A549 (cell line): ENCODE data around the gene GRIP2. TPM values are rescaled to one million over a fixed set of nuclear protein-coding genes. Genes with fewer than 3 reads are reported as not detected.

Source experiments
- ATAC-seq, 2 experiments: fragments of 200-7000 bp in 1 of 2; fragments of >200 bp in 1 of 2; cut with Nextera tagmentation in 1 of 2; cut with Tn5 transposase in 1 of 2; 3 replicates each; pipeline versions ENCODE4 v1.8.0 to v1.9.1; 2018 to 2020; ENCODE audit warnings: mild to moderate bottlenecking in 1 of 2, moderate library complexity in 1 of 2
- CTCF ChIA-PET: fragments of 300-600 bp; sonication (Branson Sonifier 250); formaldehyde crosslinking; extraction: SDS; loops from one replicate; lab custom pipeline; 2021; ENCODE audit warnings: antibody characterized with exemption, inconsistent platforms; lab: Yijun Ruan, JAX
- POLR2A ChIA-PET: fragments of 350-600 bp; formaldehyde crosslinking; extraction: SDS; loops from one replicate; lab custom pipeline; 2021; ENCODE audit warnings: antibody characterized with exemption, inconsistent platforms; lab: Yijun Ruan, JAX
- DNase-seq, 2 experiments: peaks; one replicate each; pipeline versions ENCODE4 v3.0.0 to v3.0.0-alpha.2; 2011 to 2016; ENCODE audit warnings: low read depth in 1 of 2, low spot score in 1 of 2
- FAIRE-seq: peaks from 2 replicates; lab custom pipeline; 2011; peaks lifted over from hg19 to GRCh38; lab: Jason Lieb, UNC
- H3K27ac ChIP-seq, 2 experiments: fragments of >200 bp; sonication (Bioruptor Twin); formaldehyde crosslinking; 3 replicates each; pipeline ENCODE4 v1.5.1; 2016 to 2017
- H3K4me1 ChIP-seq: fragments of >200 bp; sonication (Bioruptor Twin); formaldehyde crosslinking; 3 replicates; pipeline ENCODE4 v1.6.1; 2016
- H3K4me2 ChIP-seq: fragments of >200 bp; sonication (Bioruptor Twin); formaldehyde crosslinking; 3 replicates; pipeline ENCODE4 v1.6.1; 2016
- H3K4me3 ChIP-seq: fragments of >200 bp; sonication (Bioruptor Twin); formaldehyde crosslinking; 3 replicates; pipeline ENCODE4 v1.5.1; 2016
- H3K9me3 ChIP-seq: fragments of >200 bp; sonication (Bioruptor Twin); formaldehyde crosslinking; 3 replicates; pipeline ENCODE4 v1.6.1; 2016
- CBX8 ChIP-seq: fragments of 200-600 bp; sonication (generic); IDR thresholded peaks from 2 replicates; pipeline ENCODE4 v1.6.1; 2016
- CEBPB ChIP-seq, 2 experiments: fragments of >200 bp in 1 of 2; sonication (Bioruptor Twin) in 1 of 2; formaldehyde crosslinking in 1 of 2; IDR thresholded peaks; 2 replicates each; pipeline ENCODE4 v1.6.1; 2012 to 2016
- CHD2 ChIP-seq: fragments of 150-350 bp; IDR thresholded peaks from 2 replicates; pipeline ENCODE4 v1.6.1; 2014; ENCODE audit warnings: low read length; ENCODE audit not compliant: partially characterized antibody
- EHF ChIP-seq: fragments of 250-450 bp; sonication (Bioruptor Pico); IDR thresholded peaks from 2 replicates; pipeline ENCODE4 v1.5.0; 2020; ENCODE audit warnings: mild to moderate bottlenecking
- EP300 ChIP-seq, 2 experiments: fragments of >200 bp; sonication (Bioruptor Twin); formaldehyde crosslinking; IDR thresholded peaks; 2 replicates in 1 of 2; 3 replicates in 1 of 2; pipeline ENCODE4 v1.6.1; 2016 to 2017
- FOSB ChIP-seq: fragments of 250-450 bp; sonication (Bioruptor Pico); IDR thresholded peaks from 2 replicates; pipeline ENCODE4 v1.5.0; 2020; ENCODE audit warnings: mild to moderate bottlenecking, moderate library complexity
- FOSL2 ChIP-seq, 2 experiments: fragments of 450-650 bp in 1 of 2; fragments of >200 bp in 1 of 2; sonication (Bioruptor Twin) in 1 of 2; formaldehyde crosslinking; IDR thresholded peaks; 2 replicates each; pipeline versions ENCODE4 v1.5.0 to v1.6.1; 2016 to 2020; ENCODE audit warnings: mild to moderate bottlenecking in 1 of 2, moderate library complexity in 1 of 2
- HEYL ChIP-seq: fragments of 250-450 bp; sonication (Bioruptor Pico); IDR thresholded peaks from 2 replicates; pipeline ENCODE4 v1.8.0; 2021; ENCODE audit warnings: mild to moderate bottlenecking, moderate library complexity
- HOXB5 ChIP-seq: fragments of 250-450 bp; sonication (Bioruptor Pico); IDR thresholded peaks from 2 replicates; pipeline ENCODE4 v1.5.0; 2020; ENCODE audit warnings: mild to moderate bottlenecking, moderate library complexity
- KDM1A ChIP-seq: fragments of 200-600 bp; sonication (generic); IDR thresholded peaks from 2 replicates; pipeline ENCODE4 v1.6.1; 2016; ENCODE audit warnings: low read depth, mild to moderate bottlenecking
- MYC ChIP-seq: IDR thresholded peaks from 2 replicates; pipeline ENCODE4 v1.6.1; 2012; ENCODE audit warnings: mild to moderate bottlenecking, inconsistent platforms, low read length, improper control_type of control experiment, borderline replicate concordance
- NR3C1 ChIP-seq: fragments of >200 bp; sonication (Bioruptor Twin); formaldehyde crosslinking; IDR thresholded peaks from 3 replicates; pipeline ENCODE4 v1.6.1; 2017
- RAD21 ChIP-seq, 2 experiments: fragments of >200 bp in 1 of 2; sonication (Bioruptor Twin) in 1 of 2; formaldehyde crosslinking in 1 of 2; IDR thresholded peaks in 1 of 2; conservative IDR thresholded peaks in 1 of 2; 2 replicates in 1 of 2; 3 replicates in 1 of 2; pipeline ENCODE4 v1.6.1; 2012 to 2018; ENCODE audit warnings: inconsistent platforms in 1 of 2
- RNF2 ChIP-seq: fragments of 200-600 bp; sonication (generic); IDR thresholded peaks from 2 replicates; pipeline ENCODE4 v1.6.1; 2016; ENCODE audit warnings: low read depth, mild to moderate bottlenecking, antibody characterized with exemption, moderate library complexity, borderline replicate concordance
- SREBF2 ChIP-seq: fragments of 450-650 bp; IDR thresholded peaks from 2 replicates; pipeline ENCODE4 v1.6.1; 2014; ENCODE audit warnings: mild to moderate bottlenecking, moderate library complexity
- TFCP2L1 ChIP-seq: fragments of 250-450 bp; sonication (Bioruptor Pico); IDR thresholded peaks from 2 replicates; pipeline ENCODE4 v1.5.0; 2021; ENCODE audit warnings: mild to moderate bottlenecking
- TP53 ChIP-seq: fragments of 250-450 bp; sonication (Bioruptor Pico); IDR thresholded peaks from 2 replicates; pipeline ENCODE4 v1.5.0; 2021; ENCODE audit warnings: mild to moderate bottlenecking, moderate library complexity
- ZFP36 ChIP-seq: fragments of 450-650 bp; IDR thresholded peaks from 2 replicates; pipeline ENCODE4 v1.6.1; 2014; ENCODE audit warnings: borderline replicate concordance; ENCODE audit not compliant: partially characterized antibody
- WGBS: methylation state at CpG from one replicate; pipeline ENCODE4 v1.1.6; 2017; ENCODE audit errors: missing lambda C conversion rate; 5-methylcytosine and 5-hydroxymethylcytosine counted together
- polyA plus RNA-seq, 4 experiments: library from polyadenylated mRNA; depleted of rRNA in 3 of 4; stranded (reverse); fragments of >200 nt; fragmentation: RNase III in 1 of 4; extraction: RNeasy Plus Mini Kit Qiagen cat#74134 plus additional on column Dnase treatment in 1 of 4; gene quantifications; 2 replicates in 3 of 4; 3 replicates in 1 of 4; pipeline ENCODE4 v1.2.3, GENCODE V29; 2011 to 2017
- TF ChIP-seq, protein P1 (sequence below): fragments of 450-650 bp; IDR thresholded peaks from 2 replicates; pipeline ENCODE4 v1.6.1; 2014; ENCODE audit warnings: antibody characterized with exemption
- TF ChIP-seq, protein P2 (sequence below): fragments of 150-350 bp; IDR thresholded peaks from 2 replicates; pipeline ENCODE4 v1.6.1; 2014; ENCODE audit warnings: low read depth, mild to moderate bottlenecking, low read length
- TF ChIP-seq, protein P3 (sequence below): fragments of >200 bp; sonication (Bioruptor Twin); formaldehyde crosslinking; IDR thresholded peaks from 3 replicates; pipeline ENCODE4 v1.5.1; 2016
- TF ChIP-seq, protein P4 (sequence below): fragments of 200-600 bp; sonication (generic); IDR thresholded peaks from 2 replicates; pipeline ENCODE4 v1.6.1; 2016; ENCODE audit warnings: antibody characterized with exemption, mild to moderate bottlenecking, moderate library complexity
- TF ChIP-seq, protein P5 (sequence below): IDR thresholded peaks from 2 replicates; pipeline ENCODE4 v1.6.1; 2012

The GRIP2 gene
- polyA plus RNA-seq, 2 of the 4 experiments (the other 2 are of a cell fraction) = 0.56 to 1.6 TPM

DNA sequence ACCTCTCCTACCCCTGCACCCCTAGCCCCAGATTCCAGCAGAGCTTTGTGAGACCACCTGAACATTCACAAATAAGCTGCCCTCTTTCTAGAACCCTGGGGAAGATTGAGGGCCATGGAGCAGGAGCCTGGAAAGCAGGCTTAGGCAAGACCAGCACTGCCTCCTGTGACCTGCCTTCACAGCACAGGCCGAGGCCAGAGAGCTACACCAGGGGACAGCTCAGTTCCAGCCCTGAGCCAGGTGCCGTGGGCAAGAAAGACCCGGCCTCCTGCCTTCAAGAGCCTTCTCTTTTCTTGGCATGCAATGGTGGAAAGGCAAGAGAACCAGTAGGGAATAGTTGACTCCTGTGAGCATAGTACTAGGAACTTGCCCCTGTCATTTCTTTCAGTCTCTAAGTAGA, 89.6 kb downstream of the GRIP2 start:
- DNase-seq (no peak), FAIRE-seq (no peak), ATAC-seq (no peak)
- H3K9me3 ChIP-seq = 0 out of 3 replicates have a peak, but pooled peaks cover 4% of the 10 kb centered on the region
- ChIA-PET POLR2A (no interaction called here), CTCF (interaction anchor here (1.2 to 2.2 kb wide), 5 partner anchors 11 to 190 kb away, joined by 4 to 6 read pairs (median 4); no protein-coding TSS in a partner anchor)
- H3K27ac ChIP-seq = peak overlapping the region in 1 of 2 experiments; percentile 90; a peak in 2 of 6 replicates
- TF ChIP-seq SREBF2 (no peak), FOSL2 (IDR thresholded peaks at IDR 0.05) (no peak), FOSL2 (CRISPR knock-in tag; IDR thresholded peaks at IDR 0.05) (no peak), CHD2 (no peak), KDM1A (no peak)
- H3K4me3 ChIP-seq = no peak overlapping the region
- no peak overlapping the region for H3K4me2 ChIP-seq
- WGBS = 96% methylated on average over 3 of the region's 3 CpGs
- peaks cover 48% of the 10 kb centered on the region for H3K4me1 ChIP-seq

DNA sequence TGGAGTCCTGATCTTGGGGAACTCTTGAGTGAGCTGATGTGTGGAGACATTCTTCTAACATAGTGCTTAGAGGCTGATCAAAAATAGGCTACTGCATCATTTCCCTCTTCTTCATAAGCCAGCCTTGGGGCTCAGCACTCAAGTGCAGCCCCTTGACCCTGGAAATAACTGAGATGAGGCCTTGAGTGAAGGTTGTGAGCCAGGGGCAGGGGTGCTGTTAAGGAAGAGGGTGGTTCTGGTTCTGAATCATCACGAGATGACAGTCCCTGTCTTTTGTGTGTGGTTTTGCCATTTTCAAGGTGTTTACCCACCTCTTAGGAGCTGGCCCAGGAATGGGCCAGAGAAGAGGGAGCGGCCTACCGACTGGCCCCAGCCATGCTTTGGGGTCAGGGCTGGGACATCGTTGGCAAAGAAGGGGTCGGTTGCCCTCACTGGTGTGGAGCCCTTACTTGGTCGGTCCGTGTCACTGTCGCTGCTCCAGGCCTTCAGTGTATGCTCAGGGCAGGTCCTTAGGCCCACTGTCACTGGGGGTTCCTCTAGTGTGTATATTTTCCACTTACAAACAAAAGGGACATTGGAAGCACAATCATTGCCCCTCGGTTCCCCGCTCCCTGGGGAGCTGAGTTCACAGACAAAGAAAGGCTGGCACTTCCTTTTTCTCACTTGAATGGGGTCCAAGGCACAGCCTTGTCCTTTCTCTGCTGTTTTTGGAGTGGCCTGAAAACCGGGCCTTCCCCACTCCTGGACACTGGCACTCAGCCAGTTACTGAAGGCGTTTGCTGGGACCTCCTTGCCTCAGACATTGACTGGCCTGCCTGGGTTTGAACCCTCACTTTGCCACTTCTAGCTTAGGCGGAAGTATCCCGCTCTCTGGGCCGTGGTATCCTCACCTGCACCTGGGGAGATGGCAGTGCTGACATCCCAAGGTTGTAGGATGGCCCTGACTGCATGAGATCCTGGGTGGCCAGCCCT, 91.1 kb downstream of the GRIP2 start:
- TF ChIP-seq KDM1A = no peak
- TF ChIP-seq CBX8 = no peak
- no peak for TF ChIP-seq EP300 (IDR thresholded peaks at IDR 0.05)
- TF ChIP-seq, protein P1, sequence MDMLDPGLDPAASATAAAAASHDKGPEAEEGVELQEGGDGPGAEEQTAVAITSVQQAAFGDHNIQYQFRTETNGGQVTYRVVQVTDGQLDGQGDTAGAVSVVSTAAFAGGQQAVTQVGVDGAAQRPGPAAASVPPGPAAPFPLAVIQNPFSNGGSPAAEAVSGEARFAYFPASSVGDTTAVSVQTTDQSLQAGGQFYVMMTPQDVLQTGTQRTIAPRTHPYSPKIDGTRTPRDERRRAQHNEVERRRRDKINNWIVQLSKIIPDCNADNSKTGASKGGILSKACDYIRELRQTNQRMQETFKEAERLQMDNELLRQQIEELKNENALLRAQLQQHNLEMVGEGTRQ = no peak
- TF ChIP-seq FOSB (CRISPR knock-in tag) = no peak
- TF ChIP-seq, protein P2, sequence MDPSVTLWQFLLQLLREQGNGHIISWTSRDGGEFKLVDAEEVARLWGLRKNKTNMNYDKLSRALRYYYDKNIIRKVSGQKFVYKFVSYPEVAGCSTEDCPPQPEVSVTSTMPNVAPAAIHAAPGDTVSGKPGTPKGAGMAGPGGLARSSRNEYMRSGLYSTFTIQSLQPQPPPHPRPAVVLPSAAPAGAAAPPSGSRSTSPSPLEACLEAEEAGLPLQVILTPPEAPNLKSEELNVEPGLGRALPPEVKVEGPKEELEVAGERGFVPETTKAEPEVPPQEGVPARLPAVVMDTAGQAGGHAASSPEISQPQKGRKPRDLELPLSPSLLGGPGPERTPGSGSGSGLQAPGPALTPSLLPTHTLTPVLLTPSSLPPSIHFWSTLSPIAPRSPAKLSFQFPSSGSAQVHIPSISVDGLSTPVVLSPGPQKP = no peak
- TF ChIP-seq CEBPB (IDR thresholded peaks at IDR 0.05) = no peak
- DNase-seq (no peak), FAIRE-seq (no peak), ATAC-seq (no peak)
- POLR2A ChIA-PET = no interaction called here
- WGBS = 87% methylated on average over 15 of the region's 15 CpGs
- no peak overlapping the region for H3K4me2 ChIP-seq
- no peak overlapping the region for H3K4me3 ChIP-seq
- 0 out of 3 replicates have a peak, but pooled peaks cover 4% of the 10 kb centered on the region for H3K9me3 ChIP-seq
- CTCF ChIA-PET = interaction anchor here (0.9 to 2.4 kb wide), 8 partner anchors 10 to 187 kb away, joined by 3 to 6 read pairs (median 4); no protein-coding TSS in a partner anchor
- 0 out of 6 replicates have a peak overlapping the region, but pooled peaks of 1 of the 2 experiments have one; percentile 6 for H3K27ac ChIP-seq
- H3K4me1 ChIP-seq = peaks cover 34% of the 10 kb centered on the region

DNA sequence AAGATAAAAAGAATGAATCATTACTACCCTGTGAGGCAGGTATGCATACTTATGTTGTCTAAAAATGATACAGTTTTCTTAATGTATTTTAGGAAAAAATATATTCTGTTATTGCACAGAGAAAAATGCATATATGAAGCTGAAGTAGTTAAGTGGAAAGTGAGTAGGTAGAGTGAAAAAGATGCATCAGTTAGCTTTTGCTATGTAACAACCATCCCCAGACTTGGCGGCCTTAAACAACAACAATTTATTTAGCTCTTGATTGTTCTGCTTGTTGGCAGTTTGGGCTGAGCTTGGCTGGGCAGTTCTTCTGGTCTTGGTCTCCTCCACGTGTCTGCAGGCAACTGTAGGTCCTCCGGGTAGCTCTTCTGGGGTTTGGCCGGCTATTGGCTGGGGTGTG, 92.1 kb downstream of the GRIP2 start:
- ATAC-seq (no peak), DNase-seq (no peak), FAIRE-seq (no peak)
- peaks cover 24% of the 10 kb centered on the region for H3K4me1 ChIP-seq
- H3K9me3 ChIP-seq = 0 out of 3 replicates have a peak, but pooled peaks cover 4% of the 10 kb centered on the region
- H3K27ac ChIP-seq = no peak overlapping the region
- no peak overlapping the region for H3K4me3 ChIP-seq
- TF ChIP-seq TFCP2L1 (CRISPR knock-in tag) (no peak), HOXB5 (CRISPR knock-in tag) (no peak), EHF (CRISPR knock-in tag) (no peak), NR3C1 (no peak), HEYL (CRISPR knock-in tag) (no peak), TP53 (CRISPR knock-in tag) (no peak), ZFP36 (no peak), FOSB (CRISPR knock-in tag) (no peak), MYC (no peak), RAD21 (conservative IDR thresholded peaks at IDR 0.05 in 1 of 2, IDR thresholded peaks at IDR 0.05 in 1 of 2) (no peak), RNF2 (no peak)
- TF ChIP-seq, protein P3, sequence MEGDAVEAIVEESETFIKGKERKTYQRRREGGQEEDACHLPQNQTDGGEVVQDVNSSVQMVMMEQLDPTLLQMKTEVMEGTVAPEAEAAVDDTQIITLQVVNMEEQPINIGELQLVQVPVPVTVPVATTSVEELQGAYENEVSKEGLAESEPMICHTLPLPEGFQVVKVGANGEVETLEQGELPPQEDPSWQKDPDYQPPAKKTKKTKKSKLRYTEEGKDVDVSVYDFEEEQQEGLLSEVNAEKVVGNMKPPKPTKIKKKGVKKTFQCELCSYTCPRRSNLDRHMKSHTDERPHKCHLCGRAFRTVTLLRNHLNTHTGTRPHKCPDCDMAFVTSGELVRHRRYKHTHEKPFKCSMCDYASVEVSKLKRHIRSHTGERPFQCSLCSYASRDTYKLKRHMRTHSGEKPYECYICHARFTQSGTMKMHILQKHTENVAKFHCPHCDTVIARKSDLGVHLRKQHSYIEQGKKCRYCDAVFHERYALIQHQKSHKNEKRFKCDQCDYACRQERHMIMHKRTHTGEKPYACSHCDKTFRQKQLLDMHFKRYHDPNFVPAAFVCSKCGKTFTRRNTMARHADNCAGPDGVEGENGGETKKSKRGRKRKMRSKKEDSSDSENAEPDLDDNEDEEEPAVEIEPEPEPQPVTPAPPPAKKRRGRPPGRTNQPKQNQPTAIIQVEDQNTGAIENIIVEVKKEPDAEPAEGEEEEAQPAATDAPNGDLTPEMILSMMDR = no peak
- TF ChIP-seq, protein P4, sequence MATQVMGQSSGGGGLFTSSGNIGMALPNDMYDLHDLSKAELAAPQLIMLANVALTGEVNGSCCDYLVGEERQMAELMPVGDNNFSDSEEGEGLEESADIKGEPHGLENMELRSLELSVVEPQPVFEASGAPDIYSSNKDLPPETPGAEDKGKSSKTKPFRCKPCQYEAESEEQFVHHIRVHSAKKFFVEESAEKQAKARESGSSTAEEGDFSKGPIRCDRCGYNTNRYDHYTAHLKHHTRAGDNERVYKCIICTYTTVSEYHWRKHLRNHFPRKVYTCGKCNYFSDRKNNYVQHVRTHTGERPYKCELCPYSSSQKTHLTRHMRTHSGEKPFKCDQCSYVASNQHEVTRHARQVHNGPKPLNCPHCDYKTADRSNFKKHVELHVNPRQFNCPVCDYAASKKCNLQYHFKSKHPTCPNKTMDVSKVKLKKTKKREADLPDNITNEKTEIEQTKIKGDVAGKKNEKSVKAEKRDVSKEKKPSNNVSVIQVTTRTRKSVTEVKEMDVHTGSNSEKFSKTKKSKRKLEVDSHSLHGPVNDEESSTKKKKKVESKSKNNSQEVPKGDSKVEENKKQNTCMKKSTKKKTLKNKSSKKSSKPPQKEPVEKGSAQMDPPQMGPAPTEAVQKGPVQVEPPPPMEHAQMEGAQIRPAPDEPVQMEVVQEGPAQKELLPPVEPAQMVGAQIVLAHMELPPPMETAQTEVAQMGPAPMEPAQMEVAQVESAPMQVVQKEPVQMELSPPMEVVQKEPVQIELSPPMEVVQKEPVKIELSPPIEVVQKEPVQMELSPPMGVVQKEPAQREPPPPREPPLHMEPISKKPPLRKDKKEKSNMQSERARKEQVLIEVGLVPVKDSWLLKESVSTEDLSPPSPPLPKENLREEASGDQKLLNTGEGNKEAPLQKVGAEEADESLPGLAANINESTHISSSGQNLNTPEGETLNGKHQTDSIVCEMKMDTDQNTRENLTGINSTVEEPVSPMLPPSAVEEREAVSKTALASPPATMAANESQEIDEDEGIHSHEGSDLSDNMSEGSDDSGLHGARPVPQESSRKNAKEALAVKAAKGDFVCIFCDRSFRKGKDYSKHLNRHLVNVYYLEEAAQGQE = no peak
- TF ChIP-seq, protein P5, sequence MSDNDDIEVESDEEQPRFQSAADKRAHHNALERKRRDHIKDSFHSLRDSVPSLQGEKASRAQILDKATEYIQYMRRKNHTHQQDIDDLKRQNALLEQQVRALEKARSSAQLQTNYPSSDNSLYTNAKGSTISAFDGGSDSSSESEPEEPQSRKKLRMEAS = no peak
- CTCF ChIA-PET = interaction anchor here (0.9 to 2.4 kb wide), 3 partner anchors 11 to 186 kb away, joined by 3 to 6 read pairs (median 6); no protein-coding TSS in a partner anchor
- WGBS = 90% methylated on average over 4 of the region's 4 CpGs
- POLR2A ChIA-PET = no interaction called here
- H3K4me2 ChIP-seq = no peak overlapping the region
